ENCODE measurements around the gene LRRC8E. TPM values are rescaled to one million over a fixed set of nuclear protein-coding genes. Genes with fewer than 3 reads are reported as not detected.
A peak's percentile ranks its signal among the peaks of the same experiment; 100 is the strongest.

Gene LRRC8E
- total RNA-seq, 1 experiment from 2014 or later: 3.0 TPM

DNA sequence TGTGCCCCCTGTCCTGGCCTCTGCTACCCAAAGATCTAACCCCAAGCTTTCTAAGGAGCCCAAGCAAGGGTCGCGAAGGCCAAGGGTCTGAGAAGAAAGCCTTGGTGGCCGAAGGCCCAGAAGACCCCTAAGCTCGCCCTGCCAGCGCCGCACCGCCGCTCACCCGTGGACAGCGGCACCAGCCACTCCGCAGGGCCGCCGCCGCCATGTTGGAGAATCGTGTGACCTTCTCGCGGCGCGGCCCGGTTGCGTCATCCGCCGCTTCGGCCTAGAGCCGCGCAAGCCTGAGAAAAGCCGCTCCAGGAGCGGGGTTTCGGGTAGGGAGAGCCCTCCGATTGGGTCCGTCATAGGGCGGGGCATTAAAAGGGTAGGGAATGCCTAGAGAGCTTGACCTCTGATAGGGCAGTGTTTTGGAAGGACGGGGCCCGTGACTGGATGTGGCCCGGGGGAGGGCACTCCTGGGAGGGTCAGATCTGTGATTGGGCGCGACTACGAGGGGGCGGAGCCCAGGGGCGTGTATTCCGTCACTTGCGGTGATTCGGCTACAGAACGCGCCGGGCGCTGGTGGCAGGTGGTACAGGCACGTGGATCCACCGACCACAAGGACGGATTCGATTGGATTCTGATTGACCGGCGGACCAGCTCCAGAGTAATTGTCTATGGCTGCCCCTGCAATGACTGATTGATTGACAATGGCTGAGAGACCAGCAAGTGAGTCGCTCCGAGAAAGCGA, 55.3 kb downstream of the LRRC8E start, which contains the start of gene TIMM44 (continued):
- TF ChIP-seq ATF1 (CRISPR knock-in tag; IDR thresholded peaks at IDR 0.05) (no peak), SMAD4 (CRISPR knock-in tag; IDR thresholded peaks at IDR 0.05) (0 out of 2 replicates have a peak, but pooled peaks have one; percentile 19), ZNF671 (CRISPR knock-in tag; IDR thresholded peaks at IDR 0.05) (no peak), ZNF263 (CRISPR knock-in tag; IDR thresholded peaks at IDR 0.05; ENCODE audit: low read depth) (no peak), ZNF138 (CRISPR knock-in tag; conservative IDR thresholded peaks at IDR 0.05) (no peak), PRRX2 (CRISPR knock-in tag; IDR thresholded peaks at IDR 0.05) (peak; percentile 50; the same call in 1 of the 2 replicates), ZNF317 (CRISPR knock-in tag; IDR thresholded peaks at IDR 0.05; ENCODE audit: borderline replicate concordance, low read depth) (no peak), ZNF423 (CRISPR knock-in tag; IDR thresholded peaks at IDR 0.05) (no peak), ZNF121 (CRISPR knock-in tag; IDR thresholded peaks at IDR 0.05) (no peak), JAZF1 (CRISPR knock-in tag; IDR thresholded peaks at IDR 0.05) (no peak), NFE2L1 (CRISPR knock-in tag; IDR thresholded peaks at IDR 0.05) (peak; percentile 66), GABPB1 (CRISPR knock-in tag; IDR thresholded peaks at IDR 0.05) (peak; percentile 99), ELF4 (CRISPR knock-in tag; IDR thresholded peaks at IDR 0.05; ENCODE audit: low read depth) (no peak), TCF7 (CRISPR knock-in tag; IDR thresholded peaks at IDR 0.05; ENCODE audit: low read depth) (0 out of 2 replicates have a peak, but pooled peaks have one; percentile 66)
- TF ChIP-seq, protein P1, sequence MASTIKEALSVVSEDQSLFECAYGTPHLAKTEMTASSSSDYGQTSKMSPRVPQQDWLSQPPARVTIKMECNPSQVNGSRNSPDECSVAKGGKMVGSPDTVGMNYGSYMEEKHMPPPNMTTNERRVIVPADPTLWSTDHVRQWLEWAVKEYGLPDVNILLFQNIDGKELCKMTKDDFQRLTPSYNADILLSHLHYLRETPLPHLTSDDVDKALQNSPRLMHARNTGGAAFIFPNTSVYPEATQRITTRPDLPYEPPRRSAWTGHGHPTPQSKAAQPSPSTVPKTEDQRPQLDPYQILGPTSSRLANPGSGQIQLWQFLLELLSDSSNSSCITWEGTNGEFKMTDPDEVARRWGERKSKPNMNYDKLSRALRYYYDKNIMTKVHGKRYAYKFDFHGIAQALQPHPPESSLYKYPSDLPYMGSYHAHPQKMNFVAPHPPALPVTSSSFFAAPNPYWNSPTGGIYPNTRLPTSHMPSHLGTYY (CRISPR knock-in tag; IDR thresholded peaks at IDR 0.05): no peak
- TF ChIP-seq, protein P2, sequence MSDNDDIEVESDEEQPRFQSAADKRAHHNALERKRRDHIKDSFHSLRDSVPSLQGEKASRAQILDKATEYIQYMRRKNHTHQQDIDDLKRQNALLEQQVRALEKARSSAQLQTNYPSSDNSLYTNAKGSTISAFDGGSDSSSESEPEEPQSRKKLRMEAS (CRISPR knock-in tag; IDR thresholded peaks at IDR 0.05): peak; percentile 95
- TF ChIP-seq, protein P3, sequence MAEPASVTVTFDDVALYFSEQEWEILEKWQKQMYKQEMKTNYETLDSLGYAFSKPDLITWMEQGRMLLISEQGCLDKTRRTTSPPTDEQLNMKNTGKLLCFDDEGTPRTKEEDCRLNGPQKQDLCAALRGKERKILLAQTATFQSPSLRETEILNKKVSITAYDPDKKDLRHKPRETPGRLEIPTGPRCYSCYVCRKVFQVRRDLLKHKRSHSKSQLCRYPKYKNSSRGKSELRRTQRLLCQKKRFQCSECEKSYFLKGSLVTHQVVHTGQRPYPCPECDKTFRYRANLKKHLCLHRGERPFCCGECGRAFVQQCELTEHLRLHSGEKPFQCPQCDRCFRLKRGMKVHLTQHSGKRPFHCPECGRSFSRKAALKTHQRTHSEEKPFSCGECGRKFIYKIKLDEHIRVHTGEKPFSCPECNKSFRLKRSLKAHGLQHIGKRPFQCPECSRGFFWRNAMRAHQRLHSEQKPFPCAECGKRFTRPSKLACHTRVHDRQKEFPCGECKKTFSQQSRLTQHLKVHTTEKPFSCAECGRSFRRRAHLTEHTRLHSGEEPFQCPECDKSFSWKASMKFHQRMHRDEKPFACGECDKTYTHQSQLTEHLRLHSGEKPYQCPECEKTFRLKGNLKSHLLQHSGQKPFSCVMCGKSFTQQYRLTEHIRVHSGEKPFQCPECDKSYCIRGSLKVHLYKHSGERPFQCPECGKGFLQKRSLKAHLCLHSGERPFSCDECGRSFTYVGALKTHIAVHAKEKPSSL (CRISPR knock-in tag; conservative IDR thresholded peaks at IDR 0.05): no peak
- TF ChIP-seq, protein P4, sequence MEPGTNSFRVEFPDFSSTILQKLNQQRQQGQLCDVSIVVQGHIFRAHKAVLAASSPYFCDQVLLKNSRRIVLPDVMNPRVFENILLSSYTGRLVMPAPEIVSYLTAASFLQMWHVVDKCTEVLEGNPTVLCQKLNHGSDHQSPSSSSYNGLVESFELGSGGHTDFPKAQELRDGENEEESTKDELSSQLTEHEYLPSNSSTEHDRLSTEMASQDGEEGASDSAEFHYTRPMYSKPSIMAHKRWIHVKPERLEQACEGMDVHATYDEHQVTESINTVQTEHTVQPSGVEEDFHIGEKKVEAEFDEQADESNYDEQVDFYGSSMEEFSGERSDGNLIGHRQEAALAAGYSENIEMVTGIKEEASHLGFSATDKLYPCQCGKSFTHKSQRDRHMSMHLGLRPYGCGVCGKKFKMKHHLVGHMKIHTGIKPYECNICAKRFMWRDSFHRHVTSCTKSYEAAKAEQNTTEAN (CRISPR knock-in tag; IDR thresholded peaks at IDR 0.05): 0 out of 2 replicates have a peak, but pooled peaks have one; percentile 36
- TF ChIP-seq, protein P5, sequence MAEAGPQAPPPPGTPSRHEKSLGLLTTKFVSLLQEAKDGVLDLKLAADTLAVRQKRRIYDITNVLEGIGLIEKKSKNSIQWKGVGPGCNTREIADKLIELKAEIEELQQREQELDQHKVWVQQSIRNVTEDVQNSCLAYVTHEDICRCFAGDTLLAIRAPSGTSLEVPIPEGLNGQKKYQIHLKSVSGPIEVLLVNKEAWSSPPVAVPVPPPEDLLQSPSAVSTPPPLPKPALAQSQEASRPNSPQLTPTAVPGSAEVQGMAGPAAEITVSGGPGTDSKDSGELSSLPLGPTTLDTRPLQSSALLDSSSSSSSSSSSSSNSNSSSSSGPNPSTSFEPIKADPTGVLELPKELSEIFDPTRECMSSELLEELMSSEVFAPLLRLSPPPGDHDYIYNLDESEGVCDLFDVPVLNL (CRISPR knock-in tag; IDR thresholded peaks at IDR 0.05; ENCODE audit: borderline replicate concordance, low read depth): no peak
- TF ChIP-seq, protein P6, sequence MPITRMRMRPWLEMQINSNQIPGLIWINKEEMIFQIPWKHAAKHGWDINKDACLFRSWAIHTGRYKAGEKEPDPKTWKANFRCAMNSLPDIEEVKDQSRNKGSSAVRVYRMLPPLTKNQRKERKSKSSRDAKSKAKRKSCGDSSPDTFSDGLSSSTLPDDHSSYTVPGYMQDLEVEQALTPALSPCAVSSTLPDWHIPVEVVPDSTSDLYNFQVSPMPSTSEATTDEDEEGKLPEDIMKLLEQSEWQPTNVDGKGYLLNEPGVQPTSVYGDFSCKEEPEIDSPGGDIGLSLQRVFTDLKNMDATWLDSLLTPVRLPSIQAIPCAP (CRISPR knock-in tag; IDR thresholded peaks at IDR 0.05): no peak
- TF ChIP-seq, protein P7, sequence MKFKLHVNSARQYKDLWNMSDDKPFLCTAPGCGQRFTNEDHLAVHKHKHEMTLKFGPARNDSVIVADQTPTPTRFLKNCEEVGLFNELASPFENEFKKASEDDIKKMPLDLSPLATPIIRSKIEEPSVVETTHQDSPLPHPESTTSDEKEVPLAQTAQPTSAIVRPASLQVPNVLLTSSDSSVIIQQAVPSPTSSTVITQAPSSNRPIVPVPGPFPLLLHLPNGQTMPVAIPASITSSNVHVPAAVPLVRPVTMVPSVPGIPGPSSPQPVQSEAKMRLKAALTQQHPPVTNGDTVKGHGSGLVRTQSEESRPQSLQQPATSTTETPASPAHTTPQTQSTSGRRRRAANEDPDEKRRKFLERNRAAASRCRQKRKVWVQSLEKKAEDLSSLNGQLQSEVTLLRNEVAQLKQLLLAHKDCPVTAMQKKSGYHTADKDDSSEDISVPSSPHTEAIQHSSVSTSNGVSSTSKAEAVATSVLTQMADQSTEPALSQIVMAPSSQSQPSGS (CRISPR knock-in tag; IDR thresholded peaks at IDR 0.05; ENCODE audit: borderline replicate concordance, low read depth): no peak
- TF ChIP-seq, protein P8, sequence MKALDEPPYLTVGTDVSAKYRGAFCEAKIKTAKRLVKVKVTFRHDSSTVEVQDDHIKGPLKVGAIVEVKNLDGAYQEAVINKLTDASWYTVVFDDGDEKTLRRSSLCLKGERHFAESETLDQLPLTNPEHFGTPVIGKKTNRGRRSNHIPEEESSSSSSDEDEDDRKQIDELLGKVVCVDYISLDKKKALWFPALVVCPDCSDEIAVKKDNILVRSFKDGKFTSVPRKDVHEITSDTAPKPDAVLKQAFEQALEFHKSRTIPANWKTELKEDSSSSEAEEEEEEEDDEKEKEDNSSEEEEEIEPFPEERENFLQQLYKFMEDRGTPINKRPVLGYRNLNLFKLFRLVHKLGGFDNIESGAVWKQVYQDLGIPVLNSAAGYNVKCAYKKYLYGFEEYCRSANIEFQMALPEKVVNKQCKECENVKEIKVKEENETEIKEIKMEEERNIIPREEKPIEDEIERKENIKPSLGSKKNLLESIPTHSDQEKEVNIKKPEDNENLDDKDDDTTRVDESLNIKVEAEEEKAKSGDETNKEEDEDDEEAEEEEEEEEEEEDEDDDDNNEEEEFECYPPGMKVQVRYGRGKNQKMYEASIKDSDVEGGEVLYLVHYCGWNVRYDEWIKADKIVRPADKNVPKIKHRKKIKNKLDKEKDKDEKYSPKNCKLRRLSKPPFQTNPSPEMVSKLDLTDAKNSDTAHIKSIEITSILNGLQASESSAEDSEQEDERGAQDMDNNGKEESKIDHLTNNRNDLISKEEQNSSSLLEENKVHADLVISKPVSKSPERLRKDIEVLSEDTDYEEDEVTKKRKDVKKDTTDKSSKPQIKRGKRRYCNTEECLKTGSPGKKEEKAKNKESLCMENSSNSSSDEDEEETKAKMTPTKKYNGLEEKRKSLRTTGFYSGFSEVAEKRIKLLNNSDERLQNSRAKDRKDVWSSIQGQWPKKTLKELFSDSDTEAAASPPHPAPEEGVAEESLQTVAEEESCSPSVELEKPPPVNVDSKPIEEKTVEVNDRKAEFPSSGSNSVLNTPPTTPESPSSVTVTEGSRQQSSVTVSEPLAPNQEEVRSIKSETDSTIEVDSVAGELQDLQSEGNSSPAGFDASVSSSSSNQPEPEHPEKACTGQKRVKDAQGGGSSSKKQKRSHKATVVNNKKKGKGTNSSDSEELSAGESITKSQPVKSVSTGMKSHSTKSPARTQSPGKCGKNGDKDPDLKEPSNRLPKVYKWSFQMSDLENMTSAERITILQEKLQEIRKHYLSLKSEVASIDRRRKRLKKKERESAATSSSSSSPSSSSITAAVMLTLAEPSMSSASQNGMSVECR (CRISPR knock-in tag; IDR thresholded peaks at IDR 0.05; ENCODE audit: borderline replicate concordance): peak; percentile 33
- TF ChIP-seq, protein P9, sequence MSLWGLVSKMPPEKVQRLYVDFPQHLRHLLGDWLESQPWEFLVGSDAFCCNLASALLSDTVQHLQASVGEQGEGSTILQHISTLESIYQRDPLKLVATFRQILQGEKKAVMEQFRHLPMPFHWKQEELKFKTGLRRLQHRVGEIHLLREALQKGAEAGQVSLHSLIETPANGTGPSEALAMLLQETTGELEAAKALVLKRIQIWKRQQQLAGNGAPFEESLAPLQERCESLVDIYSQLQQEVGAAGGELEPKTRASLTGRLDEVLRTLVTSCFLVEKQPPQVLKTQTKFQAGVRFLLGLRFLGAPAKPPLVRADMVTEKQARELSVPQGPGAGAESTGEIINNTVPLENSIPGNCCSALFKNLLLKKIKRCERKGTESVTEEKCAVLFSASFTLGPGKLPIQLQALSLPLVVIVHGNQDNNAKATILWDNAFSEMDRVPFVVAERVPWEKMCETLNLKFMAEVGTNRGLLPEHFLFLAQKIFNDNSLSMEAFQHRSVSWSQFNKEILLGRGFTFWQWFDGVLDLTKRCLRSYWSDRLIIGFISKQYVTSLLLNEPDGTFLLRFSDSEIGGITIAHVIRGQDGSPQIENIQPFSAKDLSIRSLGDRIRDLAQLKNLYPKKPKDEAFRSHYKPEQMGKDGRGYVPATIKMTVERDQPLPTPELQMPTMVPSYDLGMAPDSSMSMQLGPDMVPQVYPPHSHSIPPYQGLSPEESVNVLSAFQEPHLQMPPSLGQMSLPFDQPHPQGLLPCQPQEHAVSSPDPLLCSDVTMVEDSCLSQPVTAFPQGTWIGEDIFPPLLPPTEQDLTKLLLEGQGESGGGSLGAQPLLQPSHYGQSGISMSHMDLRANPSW (CRISPR knock-in tag; conservative IDR thresholded peaks at IDR 0.05; ENCODE audit: low read depth): no peak

Measured in WTC11 (cell line).